Endothelial cell of umbilical vein (primary cell): ENCODE measurements around the gene SCD. TPM values are rescaled to one million over a fixed set of nuclear protein-coding genes. Genes with fewer than 3 reads are reported as not detected.

Experiments
- BruUV-seq: library from RNA; stranded (reverse); fragments of 400-500 nt; replicated peaks from 2 replicates; lab custom pipeline; 2021; lab: Mats Ljungman, UMichigan
- CTCF ChIA-PET: fragments of 300-600, 350-600 bp; sonication (Branson Sonifier 250); formaldehyde crosslinking; loops from one replicate; lab custom pipeline; 2021; ENCODE audit warnings: antibody characterized with exemption, inconsistent platforms; lab: Charles Lee
- POLR2A ChIA-PET: fragments of 300-600, 350-600 bp; sonication (Branson Sonifier 250); formaldehyde crosslinking; loops from one replicate; lab custom pipeline; 2021; ENCODE audit warnings: antibody characterized with exemption, inconsistent platforms; lab: Charles Lee
- DNase-seq: peaks from one replicate; pipeline ENCODE4 v3.0.0-alpha.2; 2011; ENCODE audit warnings: low read depth, low spot score
- FAIRE-seq: peaks from 2 replicates; lab custom pipeline; 2011; peaks lifted over from hg19 to GRCh38; lab: Jason Lieb, UNC
- H2AFZ ChIP-seq: 2 replicates; pipeline ENCODE4 v1.6.0; 2012; ENCODE audit warnings: low read depth, low read length, control low read depth, inconsistent platforms
- H3K27ac ChIP-seq: 2 replicates; pipeline ENCODE4 v1.5.1; 2011; ENCODE audit warnings: low read depth, mild to moderate bottlenecking, control low read depth, low read length, moderate library complexity; ENCODE audit not compliant: insufficient read depth
- H3K27me3 ChIP-seq, 2 experiments: 2 replicates each; pipeline versions ENCODE4 v1.6.0 to v1.6.1; 2011; ENCODE audit warnings: low read length in 2 of 2, mixed read lengths in 1 of 2; ENCODE audit not compliant: control insufficient read depth in 2 of 2, insufficient read depth in 2 of 2
- H3K36me3 ChIP-seq, 2 experiments: 2 replicates in 1 of 2; 3 replicates in 1 of 2; pipeline ENCODE4 v1.5.1; 2011; ENCODE audit warnings: low read length in 2 of 2, mild to moderate bottlenecking in 1 of 2, moderate library complexity in 1 of 2; ENCODE audit not compliant: control insufficient read depth in 2 of 2, insufficient read depth in 2 of 2; ENCODE audit errors: extremely low read depth in 1 of 2
- H3K4me1 ChIP-seq: 3 replicates; pipeline ENCODE4 v1.5.1; 2011; ENCODE audit warnings: mild to moderate bottlenecking, low read length; ENCODE audit not compliant: control insufficient read depth, insufficient read depth; ENCODE audit errors: extremely low read depth
- H3K4me2 ChIP-seq: 2 replicates; pipeline ENCODE4 v1.6.1; 2011; ENCODE audit warnings: low read length, control low read depth, mixed read lengths; ENCODE audit not compliant: insufficient read depth
- H3K4me3 ChIP-seq, 3 experiments: fragments of 200-600 bp in 1 of 3; sonication (generic), shearing (Covaris generic) in 1 of 3; replicated peaks in 1 of 3; 2 replicates each; pipeline ENCODE4 v1.5.1; 2011 to 2016; ENCODE audit warnings: control low read depth in 3 of 3, low read length in 3 of 3, mild to moderate bottlenecking in 2 of 3, inconsistent platforms in 1 of 3, low read depth in 1 of 3, moderate library complexity in 1 of 3; ENCODE audit not compliant: insufficient read depth in 1 of 3
- H3K79me2 ChIP-seq: 2 replicates; pipeline ENCODE4 v1.6.0; 2012; ENCODE audit warnings: low read length, inconsistent platforms; ENCODE audit not compliant: control insufficient read depth, insufficient read depth
- H3K9ac ChIP-seq: replicated peaks from 2 replicates; pipeline ENCODE3; 2011; ENCODE audit warnings: low read length, control low read depth; ENCODE audit not compliant: insufficient read depth; ENCODE audit errors: extremely low read depth
- H3K9me1 ChIP-seq: replicated peaks from 3 replicates; pipeline ENCODE4 v1.6.0; 2011; ENCODE audit warnings: mild to moderate bottlenecking, low read length; ENCODE audit not compliant: control insufficient read depth, insufficient read depth; ENCODE audit errors: extremely low read depth
- H3K9me3 ChIP-seq: replicated peaks from 2 replicates; pipeline ENCODE4 v1.5.1; 2012; ENCODE audit warnings: low read length, inconsistent platforms; ENCODE audit not compliant: control insufficient read depth, insufficient read depth
- H4K20me1 ChIP-seq: replicated peaks from 2 replicates; pipeline ENCODE3; 2011; ENCODE audit warnings: mild to moderate bottlenecking, low read length; ENCODE audit not compliant: control insufficient read depth, insufficient read depth; ENCODE audit errors: extremely low read depth
- CTCF ChIP-seq, 2 donors: IDR thresholded peaks; 1 replicate in 1 of 2; 2 replicates in 1 of 2; pipeline ENCODE4 v1.5.1; 2011; ENCODE audit warnings: low read length in 2 of 2, mild to moderate bottlenecking in 2 of 2, moderate library complexity in 2 of 2, control low read depth in 1 of 2, inconsistent platforms in 1 of 2, low read depth in 1 of 2; ENCODE audit not compliant: insufficient read depth in 1 of 2; ENCODE audit errors: extremely low read depth in 1 of 2
- EZH2 ChIP-seq: IDR thresholded peaks from 2 replicates; pipeline ENCODE4 v1.6.1; 2012; ENCODE audit warnings: borderline replicate concordance, low read depth, mild to moderate bottlenecking, moderate library complexity, low read length, inconsistent platforms; ENCODE audit not compliant: severe bottlenecking
- FOS ChIP-seq: IDR thresholded peaks from 2 replicates; pipeline ENCODE4 v1.6.1; 2011; ENCODE audit warnings: mild to moderate bottlenecking, low read length, moderate library complexity, borderline replicate concordance; ENCODE audit not compliant: insufficient read depth
- GATA2 ChIP-seq: IDR thresholded peaks from 2 replicates; pipeline ENCODE4 v1.7.0; 2011; ENCODE audit warnings: low read depth, mild to moderate bottlenecking, moderate library complexity, mixed read lengths, low read length; ENCODE audit not compliant: insufficient read length, insufficient read depth
- JUN ChIP-seq: IDR thresholded peaks from 2 replicates; pipeline ENCODE4 v1.6.1; 2011; ENCODE audit warnings: borderline replicate concordance, low read depth; ENCODE audit not compliant: insufficient read length, insufficient read depth
- MYC ChIP-seq: IDR thresholded peaks from one replicate; pipeline ENCODE4 v1.6.1; 2011; ENCODE audit warnings: mild to moderate bottlenecking, low read depth, low read length
- POLR2A ChIP-seq: IDR thresholded peaks from 2 replicates; pipeline ENCODE4 v1.6.1; 2012; ENCODE audit warnings: low read depth, mild to moderate bottlenecking, control low read depth, low read length
- POLR2AphosphoS5 ChIP-seq: IDR thresholded peaks from 2 replicates; pipeline ENCODE4 v1.6.1; 2012; ENCODE audit warnings: low read depth, mild to moderate bottlenecking, control low read depth, low read length, moderate library complexity; ENCODE audit not compliant: insufficient read depth
- dilution Hi-C: fragments of 300-500 bp; cut with MboI; formaldehyde crosslinking; loops from one replicate; pipeline ENCODE4 v1.15.0; 2019; ENCODE audit warnings: low sequenced_read_pairs; ENCODE audit not compliant: extremely low pct_ligation_motif_present
- intact Hi-C: fragments of 100-400 bp; cut with micrococcal nuclease; formaldehyde crosslinking; loops from one replicate; pipeline ENCODE4 v1.10.0; 2022
- polyA plus RNA-seq, 4 experiments: library from polyadenylated mRNA; depleted of rRNA in 3 of 4; stranded (reverse) in 3 of 4; unstranded in 1 of 4; fragments of >200 nt; gene quantifications; 2 replicates each; pipeline versions ENCODE4 v1.2.1 to v1.2.3, GENCODE V29; 2011 to 2012; ENCODE audit warnings: missing spikeins in 1 of 4
- total RNA-seq: library from RNA; stranded (reverse); gene quantifications from 2 replicates; pipeline ENCODE4 v1.2.3, GENCODE V29; 2021
- TF ChIP-seq, protein P1 (sequence below): IDR thresholded peaks from 2 replicates; pipeline ENCODE4 v1.6.1; 2011; ENCODE audit not compliant: insufficient read depth, insufficient read length

The SCD gene
- total and polyA plus RNA-seq, 2 donors (not counting 3 experiments of a cell fraction or from before 2014, with no cell fraction given): 258 to 426 TPM

GRCh38 chr10:100395626-100396025, 48.6 kb downstream of the SCD start:
- POLR2A ChIA-PET: no interaction called here
- dilution Hi-C loops: no loop called here
- no peaks in the 10 kb centered on the region for H3K9me1 ChIP-seq
- H2AFZ ChIP-seq: no peak overlapping the region
- H3K4me3 ChIP-seq: no peak overlapping the region
- no peak overlapping the region for H3K27ac ChIP-seq
- TF ChIP-seq JUN (no peak), MYC (no peak), EZH2 (no peak)
- FAIRE-seq: no peak
- no peaks in the 10 kb centered on the region for H4K20me1 ChIP-seq
- no TSS peak for BruUV-seq
- no peaks in the 10 kb centered on the region for H3K9me3 ChIP-seq
- no peak overlapping the region for H3K9ac ChIP-seq
- H3K27me3 ChIP-seq: no peaks in the 10 kb centered on the region
- H3K79me2 ChIP-seq: no peaks in the 10 kb centered on the region
- H3K4me1 ChIP-seq: no peaks in the 10 kb centered on the region
- CTCF ChIA-PET: no interaction called here
- no peak for DNase-seq
- intact Hi-C loops: no loop called here
- no peaks in the 10 kb centered on the region for H3K36me3 ChIP-seq
- H3K4me2 ChIP-seq: no peak overlapping the region

- no peaks in the 10 kb centered on the region for H4K20me1 ChIP-seq
- ChIA-PET POLR2A (no interaction called here), CTCF (no interaction called here)
- no peaks in the 10 kb centered on the region for H3K27me3 ChIP-seq
- intact Hi-C loops: no loop called here
- no peaks in the 10 kb centered on the region for H3K36me3 ChIP-seq
- H3K4me2 ChIP-seq: no peak overlapping the region
- dilution Hi-C loops: no loop called here
- TF ChIP-seq MYC (no peak), POLR2A (no peak), EZH2 (no peak), JUN (no peak), CTCF (IDR thresholded peaks at IDR 0.05; ENCODE audit: extremely low read depth in 1 of 2, insufficient read depth in 1 of 2, low read depth in 1 of 2, low read length in 2 of 2) (no peak), FOS (no peak), POLR2AphosphoS5 (no peak), GATA2 (no peak)
- TF ChIP-seq, protein P1, sequence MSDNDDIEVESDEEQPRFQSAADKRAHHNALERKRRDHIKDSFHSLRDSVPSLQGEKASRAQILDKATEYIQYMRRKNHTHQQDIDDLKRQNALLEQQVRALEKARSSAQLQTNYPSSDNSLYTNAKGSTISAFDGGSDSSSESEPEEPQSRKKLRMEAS: no peak
- H3K9me3 ChIP-seq: no peaks in the 10 kb centered on the region
- H3K27ac ChIP-seq: no peak overlapping the region
- H3K9me1 ChIP-seq: no peaks in the 10 kb centered on the region
- H3K4me1 ChIP-seq: no peaks in the 10 kb centered on the region
- FAIRE-seq: no peak
- H2AFZ ChIP-seq: no peak overlapping the region
- H3K4me3 ChIP-seq: no peak overlapping the region
- no peaks in the 10 kb centered on the region for H3K79me2 ChIP-seq
- no peak for DNase-seq
- no peak overlapping the region for H3K9ac ChIP-seq
- BruUV-seq: no TSS peak
Measured at GRCh38 chr10:100396605-100397004, 49.6 kb downstream of the SCD start.
